Endothelial cell (in vitro differentiated cells): ENCODE results near the gene LRBA. TPM values are rescaled to one million over a fixed set of nuclear protein-coding genes. Genes with fewer than 3 reads are reported as not detected.

Source experiments
- DNase-seq: peaks from one replicate; pipeline ENCODE4 v3.0.0; 2021; ENCODE audit warnings: low spot score
- H3K27ac Mint-ChIP-seq: one replicate; pipeline ENCODE4 v1.8.0; 2021; ENCODE audit warnings: mixed read lengths, inconsistent platforms; ENCODE audit not compliant: unreplicated experiment
- H3K27me3 Mint-ChIP-seq: one replicate; pipeline ENCODE4 v1.8.0; 2021; ENCODE audit warnings: mild to moderate bottlenecking, moderate library complexity, mixed read lengths, inconsistent platforms; ENCODE audit not compliant: unreplicated experiment
- H3K36me3 Mint-ChIP-seq: one replicate; pipeline ENCODE4 v1.8.0; 2021; ENCODE audit warnings: mild to moderate bottlenecking, low read depth, mixed read lengths, inconsistent platforms; ENCODE audit not compliant: unreplicated experiment
- H3K4me1 Mint-ChIP-seq: one replicate; pipeline ENCODE4 v1.8.0; 2021; ENCODE audit warnings: mild to moderate bottlenecking, mixed read lengths, inconsistent platforms; ENCODE audit not compliant: unreplicated experiment
- H3K4me3 Mint-ChIP-seq: one replicate; pipeline ENCODE4 v1.8.0; 2021; ENCODE audit warnings: mild to moderate bottlenecking, mixed read lengths, inconsistent platforms; ENCODE audit not compliant: unreplicated experiment
- H3K9me3 Mint-ChIP-seq: one replicate; pipeline ENCODE4 v1.8.0; 2021; ENCODE audit warnings: mixed read lengths, inconsistent platforms; ENCODE audit not compliant: unreplicated experiment
- CTCF ChIP-seq: fragments of 200-600 bp; sonication (generic); IDR thresholded peaks from one replicate; pipeline ENCODE4 v1.5.0; 2021; ENCODE audit warnings: antibody characterized with exemption; ENCODE audit not compliant: unreplicated experiment
- total RNA-seq: library from RNA; stranded (reverse); fragmentation: NEBNext Ultra II Directional; extraction: Animal tissue kit (Norgen Biotek cat#: 25700); gene quantifications from one replicate; pipeline ENCODE4 v1.2.1, GENCODE V29; 2021; ENCODE audit not compliant: unreplicated experiment

LRBA gene
- total RNA-seq, 1 donor from 2014 or later: 44.3 TPM

- no peak overlapping the region for H3K27ac Mint-ChIP-seq
- peak overlapping the region; percentile 89 for H3K4me3 Mint-ChIP-seq
- DNase-seq: peak; percentile 45
- H3K27me3 Mint-ChIP-seq: peaks cover 32% of the 10 kb centered on the region
- H3K9me3 Mint-ChIP-seq: no peaks in the 10 kb centered on the region
- no peak for TF ChIP-seq CTCF
- H3K36me3 Mint-ChIP-seq: peaks cover 4% of the 10 kb centered on the region
- H3K4me1 Mint-ChIP-seq: peaks cover 32% of the 10 kb centered on the region
Observed at GRCh38 chr4:150579551-150580234, 435.4 kb downstream of the LRBA start.

- Mint-ChIP-seq H3K4me3 (peak overlapping the region; percentile 89), H3K27me3 (peaks cover 32% of the 10 kb centered on the region), H3K36me3 (peaks cover 4% of the 10 kb centered on the region), H3K27ac (no peak overlapping the region), H3K9me3 (no peaks in the 10 kb centered on the region), H3K4me1 (peaks cover 30% of the 10 kb centered on the region)
- no peak for TF ChIP-seq CTCF
- peak; percentile 33 for DNase-seq
Observed at GRCh38 chr4:150578745-150579501, 436.2 kb downstream of the LRBA start.

GRCh38 chr4:150577796-150578195 is 437.3 kb downstream of the LRBA start:
- Mint-ChIP-seq H3K4me1 (peaks cover 26% of the 10 kb centered on the region), H3K9me3 (no peaks in the 10 kb centered on the region), H3K27me3 (peaks cover 25% of the 10 kb centered on the region), H3K36me3 (peaks cover 4% of the 10 kb centered on the region), H3K27ac (no peak overlapping the region), H3K4me3 (no peak overlapping the region)
- DNase-seq: no peak
- TF ChIP-seq CTCF: no peak

- no peak overlapping the region for H3K27ac Mint-ChIP-seq
- peaks cover 6% of the 10 kb centered on the region for H3K4me1 Mint-ChIP-seq
- H3K4me3 Mint-ChIP-seq: no peak overlapping the region
- no peaks in the 10 kb centered on the region for H3K9me3 Mint-ChIP-seq
- H3K36me3 Mint-ChIP-seq: peaks cover 4% of the 10 kb centered on the region
- DNase-seq: no peak
- TF ChIP-seq CTCF: no peak
- peaks cover 11% of the 10 kb centered on the region for H3K27me3 Mint-ChIP-seq
Observed at GRCh38 chr4:150574678-150575077, 440.4 kb downstream of the LRBA start.

GRCh38 chr4:150573534-150573933 is 441.6 kb downstream of the LRBA start:
- no peaks in the 10 kb centered on the region for H3K36me3 Mint-ChIP-seq
- TF ChIP-seq CTCF: no peak
- no peak overlapping the region for H3K27ac Mint-ChIP-seq
- no peaks in the 10 kb centered on the region for H3K9me3 Mint-ChIP-seq
- H3K4me1 Mint-ChIP-seq: no peaks in the 10 kb centered on the region
- H3K27me3 Mint-ChIP-seq: peaks cover 2% of the 10 kb centered on the region
- no peak overlapping the region for H3K4me3 Mint-ChIP-seq
- DNase-seq: no peak
